Measurements from ENCODE around the gene ANK2.
"Not testable (repeated sequence)": the region's sequence is repeated elsewhere in the genome, so short reads cannot be mapped to it uniquely, and the experiment has no call there.

The ANK2 gene

GRCh38 chr4:113209652-113210320 is 160.3 kb downstream of the ANK2 start:
- no peak for DNase-seq (ENCODE audit: low spot score)

GRCh38 chr4:113212613-113213012 is 163.2 kb downstream of the ANK2 start:
- no peak for DNase-seq (ENCODE audit: low spot score)

- no peak for DNase-seq (ENCODE audit: low spot score)
These were observed 172.5 kb downstream of the ANK2 start for GRCh38 chr4:113221990-113222389.

GRCh38 chr4:113222471-113222870 is 173.0 kb downstream of the ANK2 start:
- DNase-seq (ENCODE audit: low spot score), result no peak

- DNase-seq (ENCODE audit: low spot score), result no peak
These were observed 173.5 kb downstream of the ANK2 start for GRCh38 chr4:113223001-113223400.

GRCh38 chr4:113232194-113232593 is 182.7 kb downstream of the ANK2 start:
- DNase-seq (ENCODE audit: low spot score), result no peak

- DNase-seq (ENCODE audit: low spot score), result no peak
These were observed 187.5 kb downstream of the ANK2 start for GRCh38 chr4:113236916-113237315.

GRCh38 chr4:113243312-113243711 is 193.9 kb downstream of the ANK2 start:
- no peak for DNase-seq (ENCODE audit: low spot score)

- DNase-seq (ENCODE audit: low spot score), result not testable (repeated sequence)
These were observed 195.3 kb downstream of the ANK2 start for GRCh38 chr4:113244747-113245146.

- peak; percentile 53 for DNase-seq (ENCODE audit: low spot score)
These were observed 198.9 kb downstream of the ANK2 start for GRCh38 chr4:113248320-113248719.

- DNase-seq (ENCODE audit: low spot score), result no peak
These were observed 206.2 kb downstream of the ANK2 start for GRCh38 chr4:113255628-113256027.

GRCh38 chr4:113256946-113257345 is 207.5 kb downstream of the ANK2 start:
- no peak for DNase-seq (ENCODE audit: low spot score)

GRCh38 chr4:113260688-113261087 is 211.2 kb downstream of the ANK2 start:
- no peak for DNase-seq (ENCODE audit: low spot score)

- DNase-seq (ENCODE audit: low spot score), result no peak
These were observed 213.8 kb downstream of the ANK2 start for GRCh38 chr4:113263274-113263673.

GRCh38 chr4:113270520-113271319 is 221.3 kb downstream of the ANK2 start:
- DNase-seq (ENCODE audit: low spot score), result no peak

- DNase-seq (ENCODE audit: low spot score), result no peak
These were observed 223.1 kb downstream of the ANK2 start for GRCh38 chr4:113272523-113272922.

- no peak for DNase-seq (ENCODE audit: low spot score)
These were observed 224.3 kb downstream of the ANK2 start for GRCh38 chr4:113273721-113274220.

GRCh38 chr4:113276464-113277170 is 227.2 kb downstream of the ANK2 start:
- DNase-seq (ENCODE audit: low spot score), result no peak

GRCh38 chr4:113278324-113278934 is 229.0 kb downstream of the ANK2 start:
- DNase-seq (ENCODE audit: low spot score), result peak; percentile 69

- DNase-seq (ENCODE audit: low spot score), result no peak
These were observed 236.0 kb downstream of the ANK2 start for GRCh38 chr4:113285501-113285900.

GRCh38 chr4:113288257-113288656 is 238.8 kb downstream of the ANK2 start:
- DNase-seq (ENCODE audit: low spot score), result no peak

GRCh38 chr4:113288696-113289095 is 239.2 kb downstream of the ANK2 start:
- DNase-seq (ENCODE audit: low spot score), result no peak
